Stimulated activated CD8-positive, alpha-beta memory T cell treated with anti-CD3 and anti-CD28 coated beads, Interleukin-2, amount 100 ng/mL, for 1 hour (primary cell): ENCODE measurements around the gene GRID1.
"Not testable (repeated sequence)": the region's sequence is repeated elsewhere in the genome, so short reads cannot be mapped to it uniquely, and the experiment has no call there.

ENCODE experiments used
- DNase-seq, 2 donors: peaks; one replicate each; pipeline ENCODE4 v3.0.0-alpha.2; 2020; ENCODE audit warnings: low read depth in 2 of 2

Gene GRID1

GRCh38 chr10:85720931-85721590 lies 645.5 kb downstream of the GRID1 start:
- no peak for DNase-seq

GRCh38 chr10:85719408-85719807 lies 647.2 kb downstream of the GRID1 start:
- no peak for DNase-seq

- DNase-seq: no peak
These were observed 652.7 kb downstream of the GRID1 start for GRCh38 chr10:85713885-85714284.

GRCh38 chr10:85702768-85703167 lies 663.8 kb downstream of the GRID1 start:
- DNase-seq: no peak

GRCh38 chr10:85699066-85699465 lies 667.5 kb downstream of the GRID1 start:
- not testable (repeated sequence) for DNase-seq

GRCh38 chr10:85696893-85697292 lies 669.7 kb downstream of the GRID1 start:
- DNase-seq: no peak

- no peak for DNase-seq
These were observed 684.0 kb downstream of the GRID1 start for GRCh38 chr10:85682621-85683020.

- no peak for DNase-seq
These were observed 686.9 kb downstream of the GRID1 start for GRCh38 chr10:85679710-85680109.

- DNase-seq: no peak
These were observed 687.5 kb downstream of the GRID1 start for GRCh38 chr10:85679061-85679460.

GRCh38 chr10:85674851-85675250 lies 691.7 kb downstream of the GRID1 start:
- DNase-seq: no peak

- DNase-seq: no peak
These were observed 693.3 kb downstream of the GRID1 start for GRCh38 chr10:85673270-85673669.

- no peak for DNase-seq
These were observed 695.1 kb downstream of the GRID1 start for GRCh38 chr10:85671530-85671929.

- no peak for DNase-seq
These were observed 698.1 kb downstream of the GRID1 start for GRCh38 chr10:85668522-85668921.

- no peak for DNase-seq
These were observed 698.9 kb downstream of the GRID1 start for GRCh38 chr10:85667638-85668233.

- DNase-seq: no peak
These were observed 699.6 kb downstream of the GRID1 start for GRCh38 chr10:85666987-85667386.

GRCh38 chr10:85666102-85666501 lies 700.5 kb downstream of the GRID1 start:
- no peak for DNase-seq

GRCh38 chr10:85665681-85666080 lies 700.9 kb downstream of the GRID1 start:
- DNase-seq: no peak

GRCh38 chr10:85665078-85665477 lies 701.5 kb downstream of the GRID1 start:
- DNase-seq: no peak

GRCh38 chr10:85661123-85661522 lies 705.5 kb downstream of the GRID1 start:
- DNase-seq: no peak

- no peak for DNase-seq
These were observed 707.3 kb downstream of the GRID1 start for GRCh38 chr10:85659331-85659730.

GRCh38 chr10:85658518-85658917 lies 708.1 kb downstream of the GRID1 start:
- no peak for DNase-seq

GRCh38 chr10:85657476-85658113 lies 709.0 kb downstream of the GRID1 start:
- no peak for DNase-seq

- DNase-seq: no peak
These were observed 711.2 kb downstream of the GRID1 start for GRCh38 chr10:85655411-85655810.
